T-helper 22 cell (primary cell): ENCODE measurements around the gene SHMT2.

Source experiments
- DNase-seq: peaks from one replicate; pipeline ENCODE4 v3.0.0-alpha.2; 2020; ENCODE audit warnings: low read depth

The SHMT2 gene

GRCh38 chr12:57240066-57240921 lies 10.8 kb downstream of the SHMT2 start:
- peak; percentile 57 for DNase-seq

GRCh38 chr12:57240926-57241401 lies 11.5 kb downstream of the SHMT2 start:
- DNase-seq, result no peak

- no peak for DNase-seq
Measured at GRCh38 chr12:57241402-57242310, 12.1 kb downstream of the SHMT2 start.

- no peak for DNase-seq
Measured at GRCh38 chr12:57242329-57242690, 12.8 kb downstream of the SHMT2 start.

- peak; percentile 29 for DNase-seq
Measured at GRCh38 chr12:57242691-57243454, 13.4 kb downstream of the SHMT2 start.

GRCh38 chr12:57243521-57244311 lies 14.2 kb downstream of the SHMT2 start:
- DNase-seq, result peak; percentile 47

- no peak for DNase-seq
Measured at GRCh38 chr12:57244312-57244696, 14.8 kb downstream of the SHMT2 start.

- no peak for DNase-seq
Measured at GRCh38 chr12:57247041-57247440, 17.5 kb downstream of the SHMT2 start.

- DNase-seq, result no peak
Measured at GRCh38 chr12:57248934-57249742, 19.6 kb downstream of the SHMT2 start.

- no peak for DNase-seq
Measured at GRCh38 chr12:57250541-57250940, 21.0 kb downstream of the SHMT2 start.

GRCh38 chr12:57250956-57251355 lies 21.4 kb downstream of the SHMT2 start, which contains the start of gene STAC3:
Gene STAC3 (minus strand): TSS chr12:57251187. CDS start chr12:57249636, 1,551 bp downstream.
- DNase-seq, result no peak

- no peak for DNase-seq
Measured at GRCh38 chr12:57254506-57255280, 25.2 kb downstream of the SHMT2 start.

GRCh38 chr12:57255916-57256315 lies 26.4 kb downstream of the SHMT2 start:
- DNase-seq, result no peak

- no peak for DNase-seq
Measured at GRCh38 chr12:57258977-57259970, 29.8 kb downstream of the SHMT2 start.

- no peak for DNase-seq
Measured at GRCh38 chr12:57260366-57260765, 30.9 kb downstream of the SHMT2 start.

- no peak for DNase-seq
Measured at GRCh38 chr12:57261428-57261865, 31.9 kb downstream of the SHMT2 start.

- DNase-seq, result no peak
Measured at GRCh38 chr12:57262126-57262822, 32.8 kb downstream of the SHMT2 start.

GRCh38 chr12:57263096-57263495 lies 33.6 kb downstream of the SHMT2 start:
- DNase-seq, result no peak
